WI38 (cell line): ENCODE data around the gene UHRF2.
"Not testable (repeated sequence)": the region's sequence is repeated elsewhere in the genome, so short reads cannot be mapped to it uniquely, and the experiment has no call there.

Experiments used
- H3K4me3 ChIP-seq: 2 replicates; pipeline ENCODE4 v1.5.1; 2011; ENCODE audit warnings: low read depth, mild to moderate bottlenecking, control low read depth, low read length
- TF ChIP-seq, protein P1 (sequence below): IDR thresholded peaks from 2 replicates; pipeline ENCODE4 v1.5.1; 2012; ENCODE audit warnings: low read depth, mild to moderate bottlenecking, control low read depth, low read length

The UHRF2 gene

DNA sequence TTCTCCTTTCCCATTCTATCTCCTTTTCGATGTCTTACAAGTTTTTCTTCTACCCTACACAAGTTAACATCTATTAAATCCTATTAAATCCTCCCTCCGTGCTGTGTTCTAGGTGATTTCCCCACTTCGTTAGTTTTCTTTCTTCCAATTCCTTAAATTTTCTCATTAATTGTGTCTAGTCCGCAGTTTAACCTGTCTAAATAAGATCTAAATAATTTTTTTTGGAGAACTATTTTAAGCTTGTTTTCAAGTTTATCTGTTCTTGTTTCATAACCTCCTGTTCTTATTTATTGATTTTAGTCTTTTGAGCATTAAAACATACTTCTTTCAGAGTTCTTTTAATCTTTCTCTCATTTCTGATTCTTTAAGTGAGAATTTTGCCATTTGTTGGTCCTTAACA is 109.3 kb downstream of the UHRF2 start:
- TF ChIP-seq, protein P1, sequence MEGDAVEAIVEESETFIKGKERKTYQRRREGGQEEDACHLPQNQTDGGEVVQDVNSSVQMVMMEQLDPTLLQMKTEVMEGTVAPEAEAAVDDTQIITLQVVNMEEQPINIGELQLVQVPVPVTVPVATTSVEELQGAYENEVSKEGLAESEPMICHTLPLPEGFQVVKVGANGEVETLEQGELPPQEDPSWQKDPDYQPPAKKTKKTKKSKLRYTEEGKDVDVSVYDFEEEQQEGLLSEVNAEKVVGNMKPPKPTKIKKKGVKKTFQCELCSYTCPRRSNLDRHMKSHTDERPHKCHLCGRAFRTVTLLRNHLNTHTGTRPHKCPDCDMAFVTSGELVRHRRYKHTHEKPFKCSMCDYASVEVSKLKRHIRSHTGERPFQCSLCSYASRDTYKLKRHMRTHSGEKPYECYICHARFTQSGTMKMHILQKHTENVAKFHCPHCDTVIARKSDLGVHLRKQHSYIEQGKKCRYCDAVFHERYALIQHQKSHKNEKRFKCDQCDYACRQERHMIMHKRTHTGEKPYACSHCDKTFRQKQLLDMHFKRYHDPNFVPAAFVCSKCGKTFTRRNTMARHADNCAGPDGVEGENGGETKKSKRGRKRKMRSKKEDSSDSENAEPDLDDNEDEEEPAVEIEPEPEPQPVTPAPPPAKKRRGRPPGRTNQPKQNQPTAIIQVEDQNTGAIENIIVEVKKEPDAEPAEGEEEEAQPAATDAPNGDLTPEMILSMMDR = no peak
- no peak overlapping the region for H3K4me3 ChIP-seq

DNA sequence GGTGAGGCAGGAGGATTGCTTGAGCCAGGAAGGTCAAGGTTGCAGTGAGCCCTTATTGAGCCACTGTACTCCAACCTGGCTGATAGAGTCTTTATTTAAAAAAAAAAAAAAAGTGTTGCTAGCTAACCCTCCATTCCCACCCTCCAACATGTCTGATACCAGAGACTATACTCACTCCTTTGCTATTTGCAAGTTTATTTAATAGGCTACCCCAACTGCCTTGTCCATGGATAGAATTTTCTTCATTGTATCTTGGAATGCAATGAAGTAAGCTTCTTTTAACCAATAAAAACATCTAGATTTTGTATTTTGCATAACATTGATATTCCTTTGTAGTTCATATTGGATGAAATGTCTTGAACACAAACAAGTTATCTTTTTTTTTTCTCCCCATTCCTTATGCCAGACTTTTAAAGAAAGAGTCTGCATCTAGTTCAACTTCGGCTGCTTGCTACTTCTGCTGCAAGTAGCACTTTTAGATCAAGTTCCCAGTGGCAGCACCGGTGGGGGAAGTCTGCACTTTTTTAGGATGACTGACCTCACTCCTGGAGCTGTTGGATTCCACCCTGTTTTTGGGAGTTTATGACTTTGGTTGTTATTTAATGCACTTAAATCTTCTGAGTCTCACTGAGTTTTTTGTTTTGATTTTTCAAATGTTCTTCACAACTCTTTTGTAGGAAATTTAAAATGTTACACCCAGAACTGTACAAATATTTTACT is 112.5 kb downstream of the UHRF2 start:
- peak overlapping the region; percentile 8; the same call in 1 of the 2 replicates for H3K4me3 ChIP-seq
- TF ChIP-seq, protein P1 = no peak

DNA sequence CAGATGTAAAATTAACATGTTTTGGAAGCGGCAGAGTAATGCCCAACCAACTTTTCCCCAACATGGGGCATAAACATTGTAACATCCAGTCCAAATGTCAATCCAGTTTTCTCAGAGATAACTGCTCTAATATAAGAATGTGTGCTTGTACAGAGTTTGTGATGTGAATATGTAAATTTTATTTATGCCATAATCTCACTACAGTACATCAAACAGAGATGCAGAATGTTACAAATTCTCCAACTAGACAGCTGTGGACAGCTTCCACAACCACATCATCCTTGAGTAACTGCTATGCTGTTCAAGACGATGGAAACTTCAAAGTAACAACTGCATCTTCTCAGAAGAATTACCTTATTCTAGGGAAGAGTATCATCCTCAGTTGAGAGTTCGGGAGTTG is 122.6 kb downstream of the UHRF2 start:
- H3K4me3 ChIP-seq = no peak overlapping the region
- TF ChIP-seq, protein P1 = no peak

DNA sequence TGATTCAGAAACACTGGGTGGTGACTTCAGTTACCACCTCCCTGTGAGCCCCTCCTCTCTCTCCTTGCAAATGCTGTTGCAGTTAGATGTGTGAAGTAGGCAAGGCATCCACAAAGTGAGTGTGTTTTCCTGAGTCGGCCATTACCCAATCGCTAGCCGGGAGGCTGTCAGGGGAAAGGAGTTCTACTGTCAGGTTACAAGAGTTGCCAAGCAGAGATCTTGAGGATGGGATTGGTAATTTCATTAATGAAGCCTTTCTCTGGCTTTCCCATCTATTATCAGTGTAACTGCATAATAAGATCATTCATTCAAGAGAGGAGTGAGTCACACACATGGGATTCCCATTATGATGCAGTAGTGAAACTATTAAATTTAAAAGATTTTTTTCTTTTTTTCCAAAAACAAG is 125.7 kb downstream of the UHRF2 start:
- TF ChIP-seq, protein P1 = no peak
- H3K4me3 ChIP-seq = no peak overlapping the region

DNA sequence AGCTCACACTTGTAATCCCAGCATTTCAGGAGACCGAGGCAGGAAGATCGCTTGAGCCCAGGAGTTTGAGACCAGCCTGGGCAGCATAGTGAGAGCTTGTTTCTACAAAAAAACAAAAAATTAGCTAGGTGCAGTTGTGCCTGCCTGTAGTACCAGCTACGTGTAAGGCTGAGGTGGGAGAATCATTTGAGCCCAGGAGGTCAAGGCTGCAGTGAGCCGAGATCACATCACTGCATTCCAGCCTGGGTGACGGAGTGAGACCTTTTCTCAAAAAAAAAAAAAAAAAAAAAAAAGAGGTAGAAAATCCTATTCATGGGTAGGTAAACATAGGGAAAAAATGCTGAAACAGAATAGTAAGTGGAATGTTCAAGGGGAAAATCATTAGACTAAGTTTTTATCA is 129.6 kb downstream of the UHRF2 start:
- not testable (repeated sequence) for H3K4me3 ChIP-seq

DNA sequence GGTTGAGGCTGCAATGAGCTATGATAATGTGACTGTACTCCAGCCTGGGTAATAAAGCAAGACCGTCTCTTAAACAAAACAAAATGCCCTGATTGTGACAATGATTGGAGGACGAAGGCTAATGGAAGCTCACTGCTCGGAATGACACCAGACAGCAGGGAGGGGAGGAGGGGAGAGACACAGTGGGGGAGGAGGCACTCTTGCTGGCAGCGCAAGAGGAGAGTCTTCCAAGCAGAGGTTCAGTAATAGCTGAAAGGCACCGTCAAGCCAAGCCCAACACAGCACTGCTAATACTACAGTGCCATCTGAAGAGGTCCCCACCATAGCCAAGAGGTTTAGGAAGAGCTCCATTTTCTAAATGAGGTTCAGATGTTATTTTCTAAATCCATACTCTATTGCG is 130.2 kb downstream of the UHRF2 start:
- TF ChIP-seq, protein P1 = no peak
- H3K4me3 ChIP-seq = no peak overlapping the region

DNA sequence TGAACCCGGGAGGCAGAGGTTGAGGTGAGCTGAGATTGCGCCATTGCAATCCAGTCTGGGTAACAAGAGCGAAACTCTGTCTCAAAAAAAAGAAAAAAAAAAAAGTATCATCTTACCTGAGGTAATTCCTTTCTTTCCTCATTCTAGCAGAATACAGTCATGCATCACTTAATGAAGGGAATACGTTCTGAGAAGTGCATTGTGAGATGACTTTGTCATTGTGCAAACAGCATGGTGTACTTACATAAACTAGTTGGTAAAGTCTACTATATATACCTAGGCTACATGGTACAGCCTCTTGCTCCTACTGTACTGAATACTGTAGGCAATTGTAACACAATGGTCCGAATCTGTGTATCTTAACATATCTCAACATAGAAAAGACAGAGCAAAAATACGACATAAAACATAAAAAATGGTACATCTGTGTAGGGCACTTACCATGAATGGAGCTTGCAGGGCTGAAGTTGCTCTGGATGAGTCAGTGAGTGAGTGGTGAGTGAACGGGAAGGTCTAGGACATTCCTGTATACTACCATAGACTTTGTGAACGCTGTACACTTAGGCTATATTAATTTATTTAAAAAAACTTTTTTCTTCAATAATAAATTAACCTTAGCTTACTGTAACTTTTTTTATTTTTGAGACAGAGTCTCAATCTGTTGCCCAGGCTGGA is 132.2 kb downstream of the UHRF2 start:
- TF ChIP-seq, protein P1 = no peak
- no peak overlapping the region for H3K4me3 ChIP-seq
